Stimulated activated CD4-positive, alpha-beta T cell treated with anti-CD3 and anti-CD28 coated beads, Interleukin-1b, Interleukin-23, amount 100 ng/mL, for 24 hours (primary cell): ENCODE data around the gene MAPT.
"Not testable (repeated sequence)": the region's sequence is repeated elsewhere in the genome, so short reads cannot be mapped to it uniquely, and the experiment has no call there.

Experiments
- DNase-seq, 4 experiments: peaks; one replicate each; pipeline ENCODE4 v3.0.0-alpha.2; 2020; ENCODE audit warnings: low read depth in 4 of 4, low spot score in 1 of 4

Gene MAPT

DNA sequence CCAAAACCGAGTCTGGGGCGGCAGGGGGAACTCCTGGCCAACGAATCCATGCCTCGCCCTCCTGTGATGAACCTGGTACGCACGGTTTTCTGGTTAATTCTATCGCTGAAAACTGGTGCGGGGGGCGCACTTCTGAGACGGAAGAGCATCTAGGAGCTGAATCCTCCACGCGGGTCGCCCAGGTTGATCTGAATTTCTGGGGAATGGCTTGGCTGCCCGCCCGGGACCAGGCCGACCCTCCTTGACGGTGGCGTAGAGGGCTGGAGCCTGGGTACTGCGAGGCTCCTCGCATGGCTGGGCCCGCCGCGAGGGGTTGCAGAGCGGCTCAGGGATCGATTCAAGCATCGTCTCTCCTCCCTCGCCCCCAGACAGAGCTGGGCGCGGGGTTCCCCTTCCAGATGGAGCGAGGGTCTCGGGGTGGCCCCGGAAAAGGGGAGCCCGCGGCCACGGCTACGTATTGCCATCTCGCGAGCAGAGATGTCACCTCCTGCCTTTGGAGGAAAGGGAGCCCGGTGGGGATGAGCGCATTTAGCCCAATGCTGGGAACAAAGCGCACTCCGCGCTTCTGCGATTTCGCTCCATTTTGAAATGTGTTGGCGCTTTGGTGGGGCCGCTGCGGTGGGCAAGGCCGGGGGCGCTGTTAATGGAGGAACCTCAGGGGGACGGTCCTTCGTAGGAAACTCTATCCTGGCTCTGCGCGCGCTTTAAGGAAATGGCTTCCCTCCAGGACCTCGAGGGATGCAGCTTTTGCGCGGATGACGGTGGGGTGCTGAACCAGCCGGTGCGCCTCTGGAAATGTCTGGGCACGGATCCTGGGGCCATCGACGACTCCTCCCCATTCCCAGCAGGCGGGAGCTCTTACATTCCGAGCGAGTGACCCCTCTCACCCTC lies 2.7 kb downstream of the MAPT start:
- no peak for DNase-seq

- no peak for DNase-seq
Measured at GRCh38 chr17:45900136-45900535, 5.8 kb downstream of the MAPT start.

GRCh38 chr17:45900723-45901415 lies 6.5 kb downstream of the MAPT start:
- no peak for DNase-seq

DNA sequence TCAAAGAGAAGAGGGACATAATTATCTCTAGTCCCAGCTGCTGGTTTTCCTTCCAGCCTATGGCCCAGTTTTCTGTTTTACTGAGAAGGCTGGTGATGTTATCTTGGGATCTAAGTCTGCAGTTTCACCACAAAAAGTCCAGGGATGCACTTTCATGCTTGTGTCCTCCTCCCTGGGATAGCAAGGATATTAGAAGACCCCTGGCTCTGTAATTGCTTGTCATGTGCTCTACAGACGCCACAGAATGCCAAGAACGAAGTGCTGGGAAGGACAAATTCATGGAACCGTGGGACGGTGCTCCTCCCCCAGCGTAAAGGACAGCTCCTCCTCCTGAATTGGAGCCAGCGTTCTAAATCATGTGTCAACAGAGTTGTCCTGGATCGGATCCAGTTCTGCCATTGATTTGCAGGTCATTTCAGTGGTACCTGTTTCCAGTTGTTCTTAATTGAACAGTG lies 8.6 kb downstream of the MAPT start:
- DNase-seq: no peak

GRCh38 chr17:45904866-45905265 lies 10.5 kb downstream of the MAPT start:
- DNase-seq: no peak

DNA sequence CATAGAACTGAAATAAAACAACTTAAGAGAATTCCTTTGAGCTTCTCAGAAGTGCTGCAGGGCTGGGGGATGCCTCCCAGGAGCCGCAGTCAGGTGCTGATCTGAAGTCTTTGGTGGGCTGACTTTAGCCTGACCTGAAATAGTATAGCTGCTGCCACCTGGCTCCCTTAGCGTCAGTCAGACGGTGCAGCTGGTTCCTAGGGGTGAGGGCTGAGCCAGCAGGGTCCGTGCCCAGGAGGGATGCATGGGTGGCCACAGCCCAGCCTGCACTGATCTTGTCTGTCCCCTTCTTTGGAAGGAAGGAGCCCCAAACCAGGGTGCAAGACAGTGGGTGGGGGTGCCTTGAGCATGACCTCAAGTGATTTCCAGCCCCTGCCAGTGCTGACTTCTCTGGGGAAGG lies 11.5 kb downstream of the MAPT start:
- no peak for DNase-seq

DNA sequence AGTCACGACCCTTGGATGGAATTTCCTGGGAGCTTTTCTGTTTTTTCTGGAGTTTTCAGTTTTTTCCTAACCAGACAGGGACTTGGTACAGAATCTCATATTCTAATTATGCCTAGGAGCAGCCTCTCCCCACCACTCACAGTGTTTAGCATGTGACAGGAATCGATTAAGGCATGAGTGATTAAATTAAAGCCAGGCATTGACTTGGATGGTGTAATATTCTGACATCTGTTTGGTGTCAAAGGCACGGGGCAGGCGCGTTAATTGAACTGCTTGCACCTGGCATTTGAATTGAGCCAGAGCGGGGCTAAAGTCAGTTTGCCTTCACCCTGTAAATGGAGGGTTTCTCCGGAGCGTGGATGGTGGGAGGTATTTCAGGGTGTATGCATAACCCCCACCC lies 11.9 kb downstream of the MAPT start:
- no peak for DNase-seq

- DNase-seq: no peak
Measured at GRCh38 chr17:45906927-45907622, 12.7 kb downstream of the MAPT start.

DNA sequence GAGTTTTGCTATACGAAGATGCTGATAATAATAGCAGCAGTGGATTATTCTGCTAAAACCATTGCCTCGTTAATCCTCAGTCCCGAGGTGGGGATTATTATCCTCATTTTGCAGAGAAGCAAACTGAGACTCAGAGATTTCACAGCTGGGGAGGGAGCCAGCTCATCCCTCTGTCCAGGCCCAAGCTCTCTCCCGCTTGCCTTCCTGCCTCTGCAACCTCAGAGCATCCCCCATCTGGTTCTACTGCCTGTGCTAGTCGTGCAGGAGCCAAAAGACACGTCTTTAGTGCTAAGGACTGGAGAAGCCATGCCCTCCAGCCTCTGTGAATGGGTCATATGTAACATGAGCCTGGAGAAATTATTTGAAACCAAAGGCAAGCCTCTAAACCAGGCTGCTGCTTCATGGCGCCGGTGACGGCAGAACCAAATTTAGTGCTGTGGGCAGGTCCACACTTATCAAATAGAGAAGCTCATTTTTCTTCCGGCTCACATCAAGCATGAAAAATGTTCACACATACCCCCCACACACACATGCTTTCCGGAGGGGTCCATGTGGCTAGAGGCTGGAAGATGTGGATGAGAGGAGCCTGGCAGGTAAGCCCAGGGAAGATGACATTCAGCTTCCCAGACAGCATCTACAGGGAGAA lies 13.5 kb downstream of the MAPT start:
- DNase-seq: no peak

DNA sequence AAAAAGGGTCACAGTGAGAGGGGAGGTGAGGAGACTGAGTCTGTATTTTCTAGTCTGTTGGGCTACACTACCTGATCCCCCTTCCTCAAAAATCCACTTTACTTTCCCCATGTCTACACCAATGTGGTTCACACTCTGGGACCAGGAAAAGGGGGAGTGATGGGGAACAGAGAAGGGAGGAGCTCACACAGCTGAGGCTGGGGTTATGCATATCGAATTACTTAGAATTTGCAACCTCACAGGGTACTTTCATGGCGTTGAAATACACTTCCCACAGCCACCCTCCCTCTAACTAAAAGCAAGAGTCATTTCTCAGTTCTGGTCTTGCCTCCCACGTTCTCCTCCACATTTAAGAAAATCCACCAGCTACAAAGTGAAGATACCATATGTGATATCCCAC lies 14.1 kb downstream of the MAPT start:
- DNase-seq: no peak

- no peak for DNase-seq
Measured at GRCh38 chr17:45908935-45909334, 14.6 kb downstream of the MAPT start.

DNA sequence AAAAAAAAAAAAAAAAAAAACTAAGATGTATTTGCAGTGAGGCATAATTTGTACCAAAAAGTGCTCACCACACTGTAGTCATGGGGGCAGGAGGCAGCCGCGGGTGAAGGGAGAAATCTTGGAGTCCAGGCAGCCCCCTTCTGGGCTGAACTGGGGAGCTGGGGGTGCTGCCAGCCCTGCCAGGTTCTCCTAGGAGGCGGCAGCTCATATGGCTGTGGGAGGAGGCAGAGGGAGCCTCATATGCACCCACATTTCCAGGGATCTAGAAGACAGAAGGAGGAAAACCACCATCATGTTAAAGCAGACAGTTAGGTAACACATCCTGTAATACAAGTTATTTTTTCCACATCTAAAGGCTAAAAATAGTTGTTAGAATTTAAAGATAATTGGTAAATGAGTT lies 16.3 kb downstream of the MAPT start:
- DNase-seq: no peak

- DNase-seq: no peak
Measured at GRCh38 chr17:45912319-45912718, 18.0 kb downstream of the MAPT start.

- not testable (repeated sequence) for DNase-seq
Measured at GRCh38 chr17:45913030-45913429, 18.7 kb downstream of the MAPT start.

GRCh38 chr17:45914047-45914717 lies 19.8 kb downstream of the MAPT start:
- DNase-seq: no peak

- DNase-seq: no peak
Measured at GRCh38 chr17:45915263-45915662, 20.9 kb downstream of the MAPT start.

GRCh38 chr17:45917081-45917480 lies 22.7 kb downstream of the MAPT start:
- DNase-seq: no peak

DNA sequence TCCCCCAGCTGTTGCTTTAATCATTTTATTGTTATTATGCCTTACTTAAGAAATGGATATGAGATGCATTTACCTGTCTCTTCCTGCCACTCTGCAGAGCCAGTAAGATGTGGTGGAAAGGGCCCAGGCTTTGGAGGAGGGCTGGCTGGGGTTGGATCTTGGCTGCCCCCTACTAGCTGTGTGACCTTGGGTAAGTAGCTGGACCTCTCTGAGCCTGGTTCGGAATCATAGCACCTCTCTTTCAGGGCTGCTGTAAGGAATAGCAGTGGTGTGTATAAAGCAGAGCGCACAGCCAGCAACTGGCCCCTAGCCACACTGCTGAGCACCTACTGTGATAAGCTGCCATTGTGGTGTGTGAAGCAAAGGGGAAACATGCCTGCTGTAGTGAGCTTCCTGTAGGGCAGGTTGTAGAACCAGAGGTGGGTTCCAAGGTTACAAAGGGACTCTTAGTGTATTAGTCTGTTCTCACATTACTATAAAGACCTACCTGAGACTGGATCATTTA lies 23.9 kb downstream of the MAPT start:
- DNase-seq: no peak

DNA sequence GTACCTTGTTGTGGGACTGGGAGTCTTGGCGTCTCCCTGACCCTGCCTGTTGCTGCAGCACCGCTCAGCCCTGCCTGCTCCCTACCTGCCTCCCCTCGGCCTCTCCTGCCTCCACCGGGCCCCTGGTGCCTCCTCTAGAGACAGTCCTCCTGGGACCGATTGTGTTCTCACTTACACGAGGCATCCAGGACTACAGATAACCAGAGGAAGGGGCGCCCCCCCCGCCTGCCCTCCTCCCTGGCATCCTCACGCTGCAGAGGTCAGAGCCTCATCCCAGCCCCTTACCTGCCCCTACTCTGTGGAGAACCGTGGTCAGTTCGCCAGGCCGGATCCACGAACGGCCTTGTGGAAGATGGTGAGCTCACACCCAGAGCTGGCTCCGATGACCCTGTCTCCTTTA lies 24.8 kb downstream of the MAPT start:
- DNase-seq: no peak

- no peak for DNase-seq
Measured at GRCh38 chr17:45920083-45920482, 25.7 kb downstream of the MAPT start.
